ENCODE measurements around the gene HHIPL1. TPM values are rescaled to one million over a fixed set of nuclear protein-coding genes. Genes with fewer than 3 reads are reported as not detected.

Gene HHIPL1
- total RNA-seq, 2 donors from 2014 or later, result 3.0 to 3.4 TPM

DNA sequence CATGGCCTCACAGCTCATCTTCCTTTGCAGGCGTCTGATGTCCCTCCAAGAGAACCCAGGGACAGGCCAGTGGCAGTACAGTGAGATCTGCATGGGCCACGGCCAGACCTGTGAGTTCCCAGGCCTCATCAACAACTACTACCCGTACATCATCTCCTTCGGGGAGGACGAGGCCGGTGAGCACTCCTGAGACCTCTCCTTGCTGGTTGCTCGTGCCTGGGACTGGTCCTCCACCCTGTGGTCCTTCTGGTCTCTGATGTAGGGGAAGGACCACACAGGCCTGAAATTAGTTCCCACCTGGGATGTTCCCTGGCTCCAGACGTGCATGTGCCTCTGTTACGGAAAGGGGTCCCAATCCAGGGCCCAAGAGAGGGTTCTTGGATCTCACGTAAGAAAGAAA is 17.9 kb downstream of the HHIPL1 start:
- H3K27ac ChIP-seq (ENCODE audit: low read depth, low read length), result peak overlapping the region; percentile 96
- Mint-ChIP-seq H3K4me3 (no peak overlapping the region), H3K27me3 (ENCODE audit: insufficient read depth) (peaks cover 35% of the 10 kb centered on the region), H3K36me3 (ENCODE audit: low read depth) (no peaks in the 10 kb centered on the region), H3K27ac (no peak overlapping the region), H3K4me1 (peaks cover 23% of the 10 kb centered on the region), H3K9me3 (no peaks in the 10 kb centered on the region)
- H3K27me3 ChIP-seq (ENCODE audit: control insufficient read depth, insufficient read depth, low read length, poor library complexity, severe bottlenecking), result peaks cover 21% of the 10 kb centered on the region
- no peak overlapping the region for H3K9ac ChIP-seq (ENCODE audit: extremely low read depth, low read length, poor library complexity, severe bottlenecking)
- TF ChIP-seq, protein P1, sequence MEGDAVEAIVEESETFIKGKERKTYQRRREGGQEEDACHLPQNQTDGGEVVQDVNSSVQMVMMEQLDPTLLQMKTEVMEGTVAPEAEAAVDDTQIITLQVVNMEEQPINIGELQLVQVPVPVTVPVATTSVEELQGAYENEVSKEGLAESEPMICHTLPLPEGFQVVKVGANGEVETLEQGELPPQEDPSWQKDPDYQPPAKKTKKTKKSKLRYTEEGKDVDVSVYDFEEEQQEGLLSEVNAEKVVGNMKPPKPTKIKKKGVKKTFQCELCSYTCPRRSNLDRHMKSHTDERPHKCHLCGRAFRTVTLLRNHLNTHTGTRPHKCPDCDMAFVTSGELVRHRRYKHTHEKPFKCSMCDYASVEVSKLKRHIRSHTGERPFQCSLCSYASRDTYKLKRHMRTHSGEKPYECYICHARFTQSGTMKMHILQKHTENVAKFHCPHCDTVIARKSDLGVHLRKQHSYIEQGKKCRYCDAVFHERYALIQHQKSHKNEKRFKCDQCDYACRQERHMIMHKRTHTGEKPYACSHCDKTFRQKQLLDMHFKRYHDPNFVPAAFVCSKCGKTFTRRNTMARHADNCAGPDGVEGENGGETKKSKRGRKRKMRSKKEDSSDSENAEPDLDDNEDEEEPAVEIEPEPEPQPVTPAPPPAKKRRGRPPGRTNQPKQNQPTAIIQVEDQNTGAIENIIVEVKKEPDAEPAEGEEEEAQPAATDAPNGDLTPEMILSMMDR (conservative IDR thresholded peaks at IDR 0.05), result no peak
- H3K4me3 ChIP-seq (ENCODE audit: low read length), result no peak overlapping the region
- no peaks in the 10 kb centered on the region for H3K9me3 ChIP-seq (ENCODE audit: control insufficient read depth, low read length)
- WGBS, 2 experiments (ENCODE audit: insufficient coverage in 1 of 2, insufficient read length in 1 of 2), result 93 to 94% methylated on average over 8 to 10 of the region's 10 CpGs
- DNase-seq, result no peak
- peaks cover 8% of the 10 kb centered on the region for H3K4me1 ChIP-seq (ENCODE audit: control insufficient read depth, insufficient read depth, low read length)
- no peaks in the 10 kb centered on the region for H3K36me3 ChIP-seq (ENCODE audit: control insufficient read depth, insufficient read depth, low read length)

DNA sequence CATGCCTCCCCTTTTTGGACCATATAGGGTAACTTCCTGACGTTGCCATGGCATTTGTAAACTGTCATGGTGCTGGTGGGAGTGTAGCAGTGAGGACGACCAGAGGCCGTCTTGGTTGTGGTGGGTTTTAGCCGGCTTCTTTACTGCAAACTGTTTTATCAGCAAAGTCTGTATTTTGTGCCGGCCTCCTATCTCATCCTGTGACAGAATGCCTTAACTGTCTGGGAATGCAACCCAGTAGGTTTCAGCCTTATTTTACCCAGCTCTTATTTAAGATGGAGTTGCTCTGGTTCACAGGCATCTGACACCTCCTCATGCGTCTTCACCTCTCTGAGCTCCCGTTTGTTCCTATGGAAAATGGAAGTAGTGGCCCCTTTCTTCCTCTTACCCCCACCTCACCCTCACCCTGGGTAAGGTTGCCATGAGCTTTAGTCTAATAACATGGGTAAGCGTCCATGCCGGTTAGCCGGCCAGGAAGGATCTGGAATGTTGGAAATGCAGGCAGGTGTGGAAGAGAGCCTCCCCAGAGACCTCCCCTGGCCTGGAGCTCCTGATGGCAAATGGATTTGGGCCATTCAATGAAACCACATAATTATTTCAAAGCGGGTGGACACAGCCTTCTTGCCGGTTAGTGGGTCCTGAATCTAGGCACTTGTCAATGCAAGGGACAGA is 18.6 kb downstream of the HHIPL1 start:
- H3K4me3 ChIP-seq (ENCODE audit: low read length), result no peak overlapping the region
- Mint-ChIP-seq H3K9me3 (no peaks in the 10 kb centered on the region), H3K4me1 (peaks cover 18% of the 10 kb centered on the region), H3K27me3 (ENCODE audit: insufficient read depth) (peaks cover 28% of the 10 kb centered on the region), H3K36me3 (ENCODE audit: low read depth) (no peaks in the 10 kb centered on the region), H3K4me3 (no peak overlapping the region), H3K27ac (no peak overlapping the region)
- TF ChIP-seq, protein P1 (conservative IDR thresholded peaks at IDR 0.05), result no peak
- no peaks in the 10 kb centered on the region for H3K9me3 ChIP-seq (ENCODE audit: control insufficient read depth, low read length)
- peak overlapping the region; percentile 96 for H3K27ac ChIP-seq (ENCODE audit: low read depth, low read length)
- peaks cover 19% of the 10 kb centered on the region for H3K27me3 ChIP-seq (ENCODE audit: control insufficient read depth, insufficient read depth, low read length, poor library complexity, severe bottlenecking)
- H3K4me1 ChIP-seq (ENCODE audit: control insufficient read depth, insufficient read depth, low read length), result peaks cover 7% of the 10 kb centered on the region
- H3K9ac ChIP-seq (ENCODE audit: extremely low read depth, low read length, poor library complexity, severe bottlenecking), result no peak overlapping the region
- H3K36me3 ChIP-seq (ENCODE audit: control insufficient read depth, insufficient read depth, low read length), result no peaks in the 10 kb centered on the region
- WGBS, 2 experiments (ENCODE audit: insufficient coverage in 1 of 2, insufficient read length in 1 of 2), result 55 to 67% methylated on average over 8 to 12 of the region's 12 CpGs
- DNase-seq, result no peak

DNA sequence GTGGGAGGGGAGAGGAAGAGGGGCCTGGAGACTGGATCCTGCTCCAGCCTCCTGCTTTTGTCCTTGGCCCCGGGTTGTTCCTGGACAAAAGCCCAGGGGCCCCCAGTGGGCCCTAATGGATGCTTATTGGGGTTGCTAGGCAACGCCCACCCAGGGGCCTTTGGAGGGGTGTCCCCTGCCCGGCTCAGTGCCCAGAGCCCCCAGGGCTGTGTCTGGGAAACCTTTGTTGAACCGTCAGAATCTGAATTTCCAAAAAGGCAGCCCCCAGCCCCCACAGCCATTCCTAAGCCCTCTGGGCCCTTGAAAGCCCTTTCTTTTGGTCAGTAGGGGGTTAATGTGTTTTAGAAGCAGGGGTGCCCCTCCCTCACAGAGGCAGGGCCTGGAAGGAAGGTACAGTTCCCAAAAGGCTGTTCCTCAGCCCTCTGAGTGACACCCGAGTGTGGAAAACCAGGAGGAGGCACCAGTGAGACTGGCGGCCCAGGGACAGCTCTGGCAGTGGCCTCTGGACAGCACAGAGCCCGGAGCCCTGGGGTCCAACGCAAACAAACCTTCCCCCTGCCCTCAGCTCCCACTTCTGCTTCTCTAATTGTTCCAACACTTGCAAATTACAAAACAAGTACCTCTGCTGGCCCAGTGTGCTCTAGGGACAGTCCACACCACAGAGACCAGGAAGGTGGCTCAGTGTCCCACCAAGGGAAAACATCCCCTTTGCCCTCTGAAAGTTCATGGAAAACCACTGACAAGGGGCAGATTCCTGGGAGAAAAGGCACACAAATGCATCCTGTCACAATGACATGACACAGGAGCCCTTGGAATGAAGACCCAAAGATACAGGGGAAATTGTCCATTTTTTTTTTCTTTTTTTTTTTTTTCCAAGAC is 19.4 kb downstream of the HHIPL1 start:
- no peaks in the 10 kb centered on the region for H3K36me3 Mint-ChIP-seq (ENCODE audit: low read depth)
- H3K27me3 ChIP-seq (ENCODE audit: control insufficient read depth, insufficient read depth, low read length, poor library complexity, severe bottlenecking), result peaks cover 12% of the 10 kb centered on the region
- H3K27ac Mint-ChIP-seq, result peak overlapping the region; percentile 28
- no peak overlapping the region for H3K9ac ChIP-seq (ENCODE audit: extremely low read depth, low read length, poor library complexity, severe bottlenecking)
- 30 to 32% methylated on average over 4 to 8 of the region's 8 CpGs for WGBS, 2 experiments (ENCODE audit: insufficient coverage in 1 of 2, insufficient read length in 1 of 2)
- peak overlapping the region; percentile 96 for H3K27ac ChIP-seq (ENCODE audit: low read depth, low read length)
- TF ChIP-seq, protein P1 (conservative IDR thresholded peaks at IDR 0.05), result peak; percentile 50
- H3K27me3 Mint-ChIP-seq (ENCODE audit: insufficient read depth), result peaks cover 21% of the 10 kb centered on the region
- no peaks in the 10 kb centered on the region for H3K9me3 Mint-ChIP-seq
- H3K9me3 ChIP-seq (ENCODE audit: control insufficient read depth, low read length), result no peaks in the 10 kb centered on the region
- peaks cover 2% of the 10 kb centered on the region for H3K4me1 ChIP-seq (ENCODE audit: control insufficient read depth, insufficient read depth, low read length)
- no peak overlapping the region for H3K4me3 Mint-ChIP-seq
- DNase-seq, result peak; percentile 89
- H3K36me3 ChIP-seq (ENCODE audit: control insufficient read depth, insufficient read depth, low read length), result no peaks in the 10 kb centered on the region
- peaks cover 16% of the 10 kb centered on the region for H3K4me1 Mint-ChIP-seq
- H3K4me3 ChIP-seq (ENCODE audit: low read length), result no peak overlapping the region
